Measurements from ENCODE around the gene STAT6. TPM values are rescaled to one million over a fixed set of nuclear protein-coding genes. Genes with fewer than 3 reads are reported as not detected.

The STAT6 gene
- total and polyA plus RNA-seq, 2 donors (not counting 1 experiment from before 2014, with no cell fraction given), result 544 to 736 TPM

DNA sequence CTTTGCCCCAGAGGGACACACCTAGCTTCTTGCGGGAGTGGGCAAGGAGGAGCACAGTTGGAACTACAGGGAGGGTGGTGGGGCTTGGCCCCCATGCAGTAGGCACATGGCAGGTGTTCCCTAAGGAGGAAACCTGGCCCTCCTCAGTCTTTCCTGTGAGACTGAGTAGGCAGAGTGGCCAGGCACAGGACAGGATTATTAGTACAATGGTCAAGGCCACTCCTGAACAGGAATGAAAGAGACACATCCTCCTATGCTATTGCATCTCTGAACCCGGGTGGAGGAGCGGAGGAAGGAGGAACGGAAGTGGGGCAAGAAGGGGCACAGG is 62.1 kb downstream of the STAT6 start:
- Histone ChIP-seq H3K9me3 (ENCODE audit: control extremely low read depth in 1 of 3, control insufficient read depth in 2 of 3, insufficient read depth in 1 of 3, low read length in 2 of 3) (no peaks in the 10 kb centered on the region), H2AFZ (ENCODE audit: insufficient read depth, low read depth, low read length, poor library complexity, severe bottlenecking) (no peak overlapping the region), H3K36me3 (replicated peaks in 1 of 2; ENCODE audit: control extremely low read depth in 1 of 2, control insufficient read depth in 1 of 2, extremely low read depth in 1 of 2, insufficient read depth in 2 of 2, low read length in 1 of 2) (no peaks in the 10 kb centered on the region), H3K9ac (ENCODE audit: low read length) (no peak overlapping the region), H3K4me1 (ENCODE audit: control insufficient read depth in 2 of 2, insufficient read depth in 2 of 2, low read length in 2 of 2) (peaks cover 18 to 24% of the 10 kb centered on the region in 2 donors), H3K79me2 (ENCODE audit: control insufficient read depth, insufficient read depth, low read length) (no peaks in the 10 kb centered on the region), H3K4me3 (ENCODE audit: control extremely low read depth in 1 of 5, extremely low read depth in 1 of 5, insufficient read depth in 1 of 5, low read depth in 2 of 5, low read length in 4 of 5) (no peak overlapping the region), H4K20me1 (ENCODE audit: control insufficient read depth, insufficient read depth, low read length, poor library complexity, severe bottlenecking) (no peaks in the 10 kb centered on the region), H3K27me3 (replicated peaks in 1 of 4; ENCODE audit: control extremely low read depth in 1 of 4, control insufficient read depth in 3 of 4, insufficient read depth in 4 of 4, low read length in 3 of 4) (no peaks in the 10 kb centered on the region), H3K4me2 (replicated peaks; ENCODE audit: low read depth, low read length, poor library complexity, severe bottlenecking) (no peak overlapping the region), H3K27ac (ENCODE audit: low read length in 2 of 2) (no peak overlapping the region)
- ATAC-seq (ENCODE audit: low read depth), result no peak
- intact Hi-C loops (cut with micrococcal nuclease), result no loop called here
- H3K27me3 Mint-ChIP-seq, result no peaks in the 10 kb centered on the region
- 100% methylated on average over 1 of the region's 4 CpGs for WGBS (ENCODE audit: insufficient coverage)
- ChIA-PET CTCF (interaction anchor here (1.0 to 3.0 kb wide), 2 partner anchors 10 to 18 kb away, joined by 4 to 12 read pairs; no protein-coding TSS in a partner anchor), POLR2A (interaction anchor here (0.6 kb wide), 1 partner anchor 19 kb away, joined by 11 read pairs; no protein-coding TSS in a partner anchor)
- no peak overlapping the region for H3K4me3 Mint-ChIP-seq
- no peaks in the 10 kb centered on the region for H3K9me3 Mint-ChIP-seq (ENCODE audit: insufficient read depth)
- H3K27ac Mint-ChIP-seq, result no peak overlapping the region
- TF ChIP-seq, protein P1, sequence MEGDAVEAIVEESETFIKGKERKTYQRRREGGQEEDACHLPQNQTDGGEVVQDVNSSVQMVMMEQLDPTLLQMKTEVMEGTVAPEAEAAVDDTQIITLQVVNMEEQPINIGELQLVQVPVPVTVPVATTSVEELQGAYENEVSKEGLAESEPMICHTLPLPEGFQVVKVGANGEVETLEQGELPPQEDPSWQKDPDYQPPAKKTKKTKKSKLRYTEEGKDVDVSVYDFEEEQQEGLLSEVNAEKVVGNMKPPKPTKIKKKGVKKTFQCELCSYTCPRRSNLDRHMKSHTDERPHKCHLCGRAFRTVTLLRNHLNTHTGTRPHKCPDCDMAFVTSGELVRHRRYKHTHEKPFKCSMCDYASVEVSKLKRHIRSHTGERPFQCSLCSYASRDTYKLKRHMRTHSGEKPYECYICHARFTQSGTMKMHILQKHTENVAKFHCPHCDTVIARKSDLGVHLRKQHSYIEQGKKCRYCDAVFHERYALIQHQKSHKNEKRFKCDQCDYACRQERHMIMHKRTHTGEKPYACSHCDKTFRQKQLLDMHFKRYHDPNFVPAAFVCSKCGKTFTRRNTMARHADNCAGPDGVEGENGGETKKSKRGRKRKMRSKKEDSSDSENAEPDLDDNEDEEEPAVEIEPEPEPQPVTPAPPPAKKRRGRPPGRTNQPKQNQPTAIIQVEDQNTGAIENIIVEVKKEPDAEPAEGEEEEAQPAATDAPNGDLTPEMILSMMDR (IDR thresholded peaks at IDR 0.05), result no peak
- TF ChIP-seq EZH2 (IDR thresholded peaks at IDR 0.05; ENCODE audit: borderline replicate concordance, insufficient read depth, low read depth, low read length, poor library complexity, severe bottlenecking), result no peak
- no peak for DNase-seq
- H3K4me1 Mint-ChIP-seq, result peaks cover 26% of the 10 kb centered on the region

DNA sequence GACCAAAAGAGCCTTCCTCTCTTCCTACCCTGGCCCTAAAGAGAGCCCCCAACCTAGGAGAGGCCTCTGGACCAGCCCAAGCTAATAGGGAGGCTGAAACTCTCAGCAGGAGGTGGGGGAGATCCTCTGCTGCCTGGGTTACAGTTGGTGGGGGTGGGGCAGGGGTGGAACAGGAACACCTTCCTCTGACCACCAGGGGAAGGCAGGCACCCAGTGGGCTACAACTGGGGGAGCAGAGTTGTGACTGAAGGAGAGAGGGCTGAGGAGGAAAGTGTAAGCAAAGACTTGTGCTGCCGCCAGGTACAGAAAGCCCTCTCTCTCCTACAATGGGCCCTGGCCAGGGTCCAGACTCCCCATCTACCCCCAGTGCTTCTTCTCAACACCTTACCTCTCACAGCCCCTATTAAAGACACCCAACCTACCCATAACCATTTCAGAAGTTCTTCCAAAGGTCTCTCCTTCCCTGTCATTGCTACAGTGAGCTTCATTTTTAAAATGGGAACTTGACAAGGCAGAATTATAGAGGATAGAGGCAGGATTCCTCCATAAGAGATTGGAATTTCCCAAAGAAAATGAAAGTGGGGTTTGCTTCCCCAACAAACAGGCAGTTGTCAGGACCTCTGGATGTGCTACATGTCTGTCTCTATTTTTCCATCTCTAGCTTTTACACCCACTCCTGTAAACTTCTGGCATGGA is 62.6 kb downstream of the STAT6 start:
- intact Hi-C loops (cut with micrococcal nuclease), result no loop called here
- no peaks in the 10 kb centered on the region for H3K27me3 Mint-ChIP-seq
- no peak overlapping the region for H2AFZ ChIP-seq (ENCODE audit: insufficient read depth, low read depth, low read length, poor library complexity, severe bottlenecking)
- POLR2A ChIA-PET, result interaction anchor here (0.6 kb wide), 3 partner anchors 19 to 202 kb away, joined by 3 to 11 read pairs (median 7); partner anchors contain the start of gene STAC3
- H3K36me3 ChIP-seq (replicated peaks in 1 of 2; ENCODE audit: control extremely low read depth in 1 of 2, control insufficient read depth in 1 of 2, extremely low read depth in 1 of 2, insufficient read depth in 2 of 2, low read length in 1 of 2), result no peaks in the 10 kb centered on the region
- H3K79me2 ChIP-seq (ENCODE audit: control insufficient read depth, insufficient read depth, low read length), result no peaks in the 10 kb centered on the region
- H4K20me1 ChIP-seq (ENCODE audit: control insufficient read depth, insufficient read depth, low read length, poor library complexity, severe bottlenecking), result no peaks in the 10 kb centered on the region
- H3K4me1 Mint-ChIP-seq, result peaks cover 26% of the 10 kb centered on the region
- H3K4me3 ChIP-seq (ENCODE audit: control extremely low read depth in 1 of 5, extremely low read depth in 1 of 5, insufficient read depth in 1 of 5, low read depth in 2 of 5, low read length in 4 of 5), result no peak overlapping the region
- 100% methylated on average over 1 of the region's 1 CpG for WGBS (ENCODE audit: insufficient coverage)
- no peak for TF ChIP-seq EZH2 (IDR thresholded peaks at IDR 0.05; ENCODE audit: borderline replicate concordance, insufficient read depth, low read depth, low read length, poor library complexity, severe bottlenecking)
- TF ChIP-seq, protein P1 (IDR thresholded peaks at IDR 0.05), result no peak
- ATAC-seq (ENCODE audit: low read depth) (no peak), DNase-seq (no peak)
- H3K27ac Mint-ChIP-seq, result no peak overlapping the region
- H3K4me3 Mint-ChIP-seq, result no peak overlapping the region
- CTCF ChIA-PET, result interaction anchor here (0.6 to 3.0 kb wide), 5 partner anchors 11 to 318 kb away, joined by 3 to 12 read pairs (median 6); no protein-coding TSS in a partner anchor
- H3K27me3 ChIP-seq (replicated peaks in 1 of 4; ENCODE audit: control extremely low read depth in 1 of 4, control insufficient read depth in 3 of 4, insufficient read depth in 4 of 4, low read length in 3 of 4), result no peaks in the 10 kb centered on the region
- H3K9ac ChIP-seq (ENCODE audit: low read length), result no peak overlapping the region
- H3K4me2 ChIP-seq (replicated peaks; ENCODE audit: low read depth, low read length, poor library complexity, severe bottlenecking), result no peak overlapping the region
- H3K9me3 Mint-ChIP-seq (ENCODE audit: insufficient read depth), result no peaks in the 10 kb centered on the region
- peaks cover 18 to 24% of the 10 kb centered on the region in 2 donors for H3K4me1 ChIP-seq (ENCODE audit: control insufficient read depth in 2 of 2, insufficient read depth in 2 of 2, low read length in 2 of 2)
- H3K27ac ChIP-seq (ENCODE audit: low read length in 2 of 2), result no peak overlapping the region
- H3K9me3 ChIP-seq (ENCODE audit: control extremely low read depth in 1 of 3, control insufficient read depth in 2 of 3, insufficient read depth in 1 of 3, low read length in 2 of 3), result no peaks in the 10 kb centered on the region

Measured in B cell (primary cell).